Stimulated activated CD8-positive, alpha-beta memory T cell treated with anti-CD3 and anti-CD28 coated beads, Interleukin-7, amount 100 ng/mL, for 24 hours (primary cell): ENCODE data around the gene EXOC4.

Experiments used
- DNase-seq: peaks from one replicate; pipeline ENCODE4 v3.0.0-alpha.2; 2020; ENCODE audit warnings: low read depth

EXOC4 gene

DNA sequence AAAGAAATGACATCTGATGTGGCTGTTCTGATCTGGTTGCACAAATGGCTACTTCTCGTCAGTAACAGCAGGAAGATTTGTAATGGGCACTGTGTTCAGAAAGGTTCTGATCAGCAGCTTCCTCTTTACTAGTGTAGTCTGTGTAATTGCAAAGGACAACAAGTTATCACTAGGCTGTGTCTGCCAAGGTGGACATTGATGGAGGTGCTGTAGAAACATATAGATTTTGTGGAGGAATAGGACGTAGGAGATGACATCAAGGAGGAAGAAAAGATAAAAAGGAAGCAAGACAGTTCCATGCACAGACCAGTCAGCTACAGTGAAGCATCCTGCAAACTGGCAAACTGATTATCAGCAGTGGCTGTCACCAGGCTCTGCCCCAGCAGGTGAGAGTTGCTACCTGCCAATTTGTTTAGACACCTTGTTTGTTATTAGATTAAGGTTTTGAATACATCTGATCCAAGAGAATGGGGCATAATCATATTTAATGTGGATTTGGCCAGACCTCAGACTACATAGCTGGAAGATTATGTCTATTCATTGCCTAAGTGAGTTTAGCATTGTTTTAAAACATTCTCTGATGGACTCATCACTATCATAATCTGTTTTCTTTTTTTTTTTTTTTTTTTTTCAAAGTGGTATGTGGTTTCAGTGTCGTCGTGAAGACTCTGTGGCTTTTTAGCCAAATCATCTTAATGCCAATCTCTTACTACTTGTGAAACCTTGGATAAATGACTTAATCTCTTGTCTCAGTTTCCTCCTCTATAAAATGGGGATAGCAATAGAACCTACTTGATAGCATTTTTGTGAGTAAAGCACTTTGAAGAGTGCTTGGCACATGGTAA, 456.4 kb downstream of the EXOC4 start:
- DNase-seq = no peak

DNA sequence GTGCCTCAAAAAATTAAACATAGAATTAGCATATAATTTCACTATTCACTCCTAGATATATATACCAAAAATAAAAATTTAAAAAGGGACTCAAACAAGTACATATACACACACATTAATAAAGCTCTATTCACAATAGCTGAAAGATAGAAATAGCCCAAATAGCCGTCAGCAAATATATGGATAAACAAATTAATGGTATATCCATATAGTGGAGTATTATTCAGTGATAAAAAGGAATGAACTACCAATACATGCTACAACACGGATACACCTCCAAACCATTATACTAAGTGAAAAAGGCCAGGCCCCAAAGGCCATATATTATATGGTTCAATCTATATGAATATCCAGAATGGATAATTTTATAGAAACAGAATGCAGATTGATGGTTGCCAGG, 459.7 kb downstream of the EXOC4 start:
- no peak for DNase-seq

DNA sequence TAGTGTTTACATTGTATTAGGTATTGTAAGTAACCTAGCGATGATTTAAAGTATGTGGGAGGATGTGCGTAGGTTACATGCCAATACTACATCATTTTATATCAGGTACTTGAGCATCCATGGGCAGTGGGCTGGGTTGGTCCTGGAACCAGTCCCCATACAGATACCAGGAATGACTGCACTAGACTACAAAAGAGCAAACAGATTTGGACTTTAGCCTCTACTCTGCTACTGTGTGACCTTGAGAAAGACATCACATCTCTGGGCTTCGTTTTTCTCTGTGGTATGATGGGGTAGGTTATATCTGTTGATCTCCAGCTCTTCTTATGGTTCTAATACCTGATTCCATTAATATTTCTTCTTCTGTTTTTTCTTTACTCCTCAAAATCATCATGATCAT, 461.8 kb downstream of the EXOC4 start:
- no peak for DNase-seq

DNA sequence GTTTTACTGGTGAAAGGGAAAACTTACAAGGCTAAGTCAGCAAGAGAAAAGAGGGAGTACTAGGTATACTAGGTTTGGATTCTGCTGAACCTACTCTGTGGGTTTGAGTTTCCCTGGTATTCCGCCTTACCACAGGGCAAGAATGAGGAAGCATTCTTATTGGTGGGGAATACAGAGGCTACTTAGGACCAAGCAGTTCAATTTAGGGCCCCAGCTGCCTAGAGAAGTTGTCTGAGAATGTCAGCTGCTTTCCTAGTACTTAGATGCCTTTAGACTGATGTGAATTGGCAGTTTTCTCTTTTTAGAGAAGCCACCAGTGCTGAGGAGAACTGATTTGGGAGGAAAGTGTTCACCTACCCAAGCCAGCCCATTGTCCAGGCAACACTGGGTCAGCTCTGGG, 465.3 kb downstream of the EXOC4 start:
- no peak for DNase-seq

DNA sequence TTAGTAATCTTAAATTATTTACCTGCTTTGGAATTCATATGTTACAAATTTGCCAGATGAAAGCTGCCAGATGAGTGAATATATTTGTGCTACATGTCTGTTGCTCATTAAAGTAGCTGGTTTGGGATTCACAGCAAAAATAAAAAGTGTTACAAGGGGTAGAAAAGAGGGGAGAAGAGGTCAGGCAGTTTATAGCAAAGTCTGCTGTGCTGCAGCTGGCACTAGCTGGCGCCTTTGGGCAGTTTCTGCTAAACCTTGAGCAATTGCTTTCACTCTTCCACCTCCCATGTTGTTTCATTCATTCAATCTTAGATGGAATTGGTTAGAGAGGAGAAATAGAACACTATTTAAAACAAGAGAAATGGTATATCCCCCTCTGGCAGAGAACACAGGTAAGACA, 470.2 kb downstream of the EXOC4 start:
- DNase-seq = no peak

DNA sequence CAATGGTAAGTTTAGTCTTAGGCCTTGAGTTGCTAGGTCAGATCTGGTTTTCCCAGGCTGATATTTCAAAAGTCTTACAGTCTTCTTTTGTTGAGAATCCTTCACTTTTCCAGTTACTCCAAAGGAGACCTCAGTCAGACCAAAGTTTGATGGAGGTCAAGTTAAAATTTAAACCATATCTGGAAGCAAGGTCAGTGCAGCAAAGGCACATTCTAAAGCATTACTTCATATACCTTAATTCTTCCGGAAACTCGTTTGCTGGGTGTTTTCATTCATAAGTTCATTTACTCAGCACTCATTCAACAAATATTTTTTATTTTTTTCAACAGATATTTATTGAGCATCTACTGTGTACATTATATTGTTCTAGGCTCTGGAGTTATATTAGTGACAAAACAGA, 471.3 kb downstream of the EXOC4 start:
- no peak for DNase-seq

DNA sequence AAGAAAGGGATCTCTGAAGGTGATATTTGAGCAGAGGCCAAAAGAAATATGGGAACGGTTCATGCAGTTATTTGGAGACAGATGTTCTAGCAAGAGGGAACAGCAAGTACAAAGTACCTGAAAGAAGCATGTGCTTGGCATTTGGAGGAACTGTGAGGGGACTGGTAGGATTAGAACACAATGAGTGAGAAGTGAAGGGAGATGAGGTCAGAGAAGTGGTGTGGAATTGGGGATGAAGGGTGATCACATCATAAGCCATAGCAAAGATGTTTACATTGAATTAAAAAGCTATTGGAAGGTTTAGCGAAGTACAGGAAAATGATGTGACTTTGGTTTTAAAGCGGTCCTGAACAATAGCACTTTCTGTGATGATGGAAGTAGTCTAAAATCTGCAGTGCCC, 471.8 kb downstream of the EXOC4 start:
- no peak for DNase-seq

DNA sequence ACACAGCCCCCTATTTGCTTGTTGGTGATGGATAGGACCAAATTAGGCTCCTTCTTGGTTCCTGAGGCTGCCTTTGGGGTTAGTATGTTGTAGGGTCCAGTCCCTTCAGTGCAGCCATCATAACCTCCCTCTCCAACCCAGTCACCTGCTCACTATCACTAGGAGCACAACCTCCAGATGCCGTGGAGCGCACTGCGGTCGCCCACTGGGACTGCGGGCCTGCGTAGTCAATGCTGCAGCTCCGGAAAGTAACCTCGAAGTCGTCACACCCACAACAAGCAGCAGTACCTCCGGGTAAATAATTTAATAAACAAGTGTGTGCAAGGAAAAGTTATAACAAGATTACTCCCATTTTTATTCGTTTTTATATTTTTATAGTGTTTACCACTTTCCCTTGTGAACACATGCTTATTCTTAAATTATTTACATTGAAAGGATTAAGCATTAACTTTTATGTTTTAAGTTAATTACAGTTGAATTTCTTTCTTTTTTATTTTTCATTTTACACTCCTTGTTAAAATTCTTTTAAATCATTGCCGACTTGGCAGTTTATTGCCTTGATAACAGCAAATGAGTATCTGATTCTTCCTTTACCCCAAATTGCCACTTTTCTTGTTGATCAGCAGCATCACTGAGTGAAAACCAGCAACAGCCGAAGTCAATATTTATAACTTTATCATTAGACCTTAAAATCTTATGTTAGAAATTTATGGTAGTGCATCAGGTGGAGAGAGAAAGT, 474.8 kb downstream of the EXOC4 start:
- DNase-seq = no peak

DNA sequence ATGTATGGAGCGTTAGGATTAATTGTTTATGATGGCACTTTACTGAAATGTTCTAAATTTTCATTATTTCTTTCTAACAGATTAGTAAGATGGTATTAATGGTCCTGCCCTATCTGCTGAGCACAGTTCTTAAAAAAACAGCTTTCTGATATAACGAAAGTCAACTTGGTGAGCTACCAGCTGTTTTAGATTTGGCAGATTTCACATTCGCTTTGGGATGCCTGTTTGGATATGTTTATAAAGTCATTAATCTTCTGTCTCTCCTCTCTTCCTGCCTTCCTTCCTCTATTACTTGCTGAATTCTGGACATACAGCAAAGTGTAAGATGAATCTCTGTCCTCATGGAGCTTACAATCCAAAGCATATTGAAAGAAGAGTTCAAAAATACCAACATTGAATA, 477.5 kb downstream of the EXOC4 start:
- no peak for DNase-seq

DNA sequence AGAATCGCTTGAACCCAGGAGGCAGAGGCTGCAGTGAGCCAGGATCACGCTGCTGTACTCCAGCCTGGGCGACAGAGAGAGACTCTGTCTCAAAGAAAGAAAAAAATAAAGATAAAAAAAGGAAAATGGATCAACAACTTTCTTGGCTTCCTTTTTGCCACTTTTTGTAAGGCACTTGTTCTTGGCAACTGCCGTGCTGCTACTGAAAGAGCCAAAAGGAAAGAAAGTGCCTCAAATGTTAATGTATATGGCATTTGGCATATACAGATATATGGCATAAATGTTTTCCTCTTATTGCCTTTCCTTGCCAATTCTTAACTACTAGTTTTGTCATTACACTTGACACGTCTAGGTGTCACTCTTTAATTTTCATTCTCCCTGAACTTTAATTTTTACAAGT, 480.5 kb downstream of the EXOC4 start:
- no peak for DNase-seq

DNA sequence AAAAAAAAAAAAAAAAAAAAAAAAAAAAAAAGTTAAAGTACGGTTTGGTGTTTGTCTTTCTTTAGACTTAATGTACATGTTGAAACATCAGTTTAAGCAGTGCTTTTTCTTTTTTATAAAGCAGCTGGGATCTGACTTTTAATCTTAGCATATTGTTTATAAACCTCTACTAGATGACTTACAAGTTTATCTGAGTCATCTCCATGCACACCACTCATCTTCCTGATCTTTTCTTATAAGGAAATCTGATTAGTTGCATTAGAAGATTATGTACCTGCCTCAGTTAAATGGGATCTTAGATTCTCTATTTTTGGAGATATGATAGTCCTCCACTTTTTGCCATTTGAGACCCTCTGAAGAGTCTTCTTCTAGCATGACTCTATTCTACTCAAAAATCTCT, 482.3 kb downstream of the EXOC4 start:
- DNase-seq = no peak

DNA sequence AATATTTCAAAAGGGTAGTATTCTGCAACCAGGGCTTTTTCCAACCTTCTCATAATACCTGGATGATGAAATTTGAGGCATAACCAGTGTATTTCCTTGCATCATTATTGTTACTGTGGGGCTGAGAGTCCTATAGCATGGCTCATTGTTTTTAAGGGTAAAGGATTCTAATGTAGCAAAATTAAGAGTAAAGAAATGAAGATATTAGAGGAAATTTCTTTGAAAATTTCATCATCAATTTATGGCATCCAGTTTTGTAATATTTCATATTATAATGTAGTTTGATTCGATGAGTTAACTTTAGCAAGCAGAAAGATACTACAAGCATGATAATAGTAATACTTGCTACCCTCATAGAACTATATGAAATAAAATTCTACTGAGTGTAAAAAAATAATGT, 486.9 kb downstream of the EXOC4 start:
- DNase-seq = no peak

DNA sequence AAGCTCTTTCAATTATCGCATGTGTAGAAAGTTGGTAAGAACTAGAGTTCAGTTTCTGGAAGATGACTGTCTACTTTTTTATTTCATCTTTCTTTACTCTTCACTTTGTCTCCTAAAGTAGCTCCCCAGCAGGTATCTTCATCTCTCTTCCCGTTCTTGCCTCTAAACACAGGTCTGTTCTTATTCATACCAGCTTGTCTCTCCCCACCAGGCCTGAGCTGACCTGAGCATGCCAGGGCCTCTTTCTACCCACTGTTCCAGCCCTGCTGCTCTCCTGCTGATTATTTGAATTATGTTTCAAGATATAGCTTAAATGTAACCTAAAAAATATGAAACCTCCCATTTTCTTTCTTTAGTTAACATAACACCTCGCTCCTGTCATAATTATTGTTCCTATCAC, 488.2 kb downstream of the EXOC4 start:
- DNase-seq = no peak

DNA sequence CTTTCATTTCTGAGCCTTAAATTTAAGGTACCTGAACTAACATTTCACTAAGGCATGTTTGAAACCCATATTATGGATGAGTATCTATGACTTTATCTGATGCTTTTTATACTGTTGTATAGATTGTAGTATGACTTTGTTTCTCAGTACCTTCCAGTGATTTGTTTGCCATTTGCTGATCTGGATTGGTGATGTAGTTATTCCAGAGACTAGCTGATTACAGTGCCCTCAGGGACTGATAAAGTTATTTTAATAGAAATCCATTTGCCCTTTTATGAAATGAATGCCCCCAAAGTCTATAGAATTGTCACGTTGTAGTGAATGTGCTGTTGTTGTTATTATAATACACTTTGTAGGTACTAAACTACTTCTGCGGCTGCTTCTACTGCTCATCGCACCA, 488.8 kb downstream of the EXOC4 start:
- no peak for DNase-seq

DNA sequence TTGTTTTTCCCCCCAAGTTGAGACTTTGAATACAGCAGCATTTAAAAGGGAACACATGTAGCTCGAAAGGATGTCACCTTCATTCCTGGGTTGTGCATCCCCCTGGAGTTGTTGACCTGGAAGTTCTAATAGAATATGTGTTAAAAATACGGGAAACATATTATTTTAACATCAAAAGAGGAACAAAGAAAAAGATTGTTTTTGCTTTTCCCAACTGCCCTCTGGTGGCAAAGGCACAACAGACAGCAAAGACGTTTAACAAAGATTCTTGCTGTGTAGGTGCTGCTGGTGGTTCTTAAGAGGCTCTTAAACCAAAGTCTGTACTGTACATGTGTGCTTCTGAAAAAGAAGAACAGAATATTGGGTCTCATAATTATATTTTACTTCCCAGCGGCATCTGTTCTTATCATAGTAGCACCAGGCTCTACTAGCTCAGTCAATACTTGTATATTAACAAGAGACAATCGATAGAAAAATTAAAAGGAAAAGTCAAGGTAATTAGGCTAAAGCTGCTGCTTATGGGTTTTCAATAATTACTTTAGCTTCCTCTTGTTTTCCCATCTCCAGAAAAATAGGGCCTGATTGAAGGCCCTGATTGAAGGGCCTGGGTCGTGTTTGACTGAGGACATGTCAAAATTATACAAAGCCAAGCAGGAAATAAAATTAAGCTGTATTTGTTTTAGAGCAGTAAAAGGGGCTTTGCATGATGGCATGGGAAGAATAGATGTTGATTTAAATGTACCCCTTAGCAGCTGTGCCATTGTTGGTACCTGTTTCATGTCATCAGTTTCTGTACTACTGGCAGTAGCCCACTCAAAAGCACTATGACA, 490.0 kb downstream of the EXOC4 start:
- no peak for DNase-seq

DNA sequence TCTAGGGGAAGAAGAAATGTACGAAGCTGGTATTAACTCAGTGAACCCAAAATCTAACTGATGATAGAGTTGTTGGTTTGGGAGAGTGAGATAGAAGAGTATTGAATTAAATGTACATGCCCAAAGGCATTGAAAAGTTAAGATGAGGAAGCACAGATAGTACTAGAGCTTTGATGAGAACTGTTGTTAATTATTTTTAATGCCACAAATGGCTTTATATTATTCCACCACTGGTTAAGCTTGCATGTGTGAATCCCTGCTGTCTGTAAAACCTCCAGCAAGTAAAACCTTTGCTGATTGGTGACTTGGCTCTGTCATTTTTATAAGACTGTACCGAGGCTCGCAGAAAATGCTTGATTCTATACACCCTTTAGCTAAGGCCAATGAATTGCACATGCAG, 491.6 kb downstream of the EXOC4 start:
- no peak for DNase-seq

DNA sequence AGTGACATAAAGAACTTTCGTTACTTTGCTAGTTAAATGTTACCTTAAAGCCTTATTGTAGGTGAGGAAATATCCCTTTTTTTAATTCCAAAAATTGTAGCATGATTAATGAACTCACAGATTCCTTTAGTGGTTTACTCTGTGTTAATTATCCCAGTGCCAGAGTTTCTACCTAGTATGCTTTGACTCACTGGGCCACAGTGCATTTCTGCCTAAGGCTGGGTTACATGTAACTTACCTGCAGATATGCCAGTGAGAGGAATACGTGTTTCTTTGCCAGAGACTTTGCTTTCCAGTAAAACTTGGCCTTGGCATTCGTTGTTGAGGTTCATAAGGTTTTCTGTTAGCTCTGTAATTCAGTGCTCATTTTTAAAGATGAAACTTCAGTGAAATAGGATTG, 493.4 kb downstream of the EXOC4 start:
- DNase-seq = no peak

DNA sequence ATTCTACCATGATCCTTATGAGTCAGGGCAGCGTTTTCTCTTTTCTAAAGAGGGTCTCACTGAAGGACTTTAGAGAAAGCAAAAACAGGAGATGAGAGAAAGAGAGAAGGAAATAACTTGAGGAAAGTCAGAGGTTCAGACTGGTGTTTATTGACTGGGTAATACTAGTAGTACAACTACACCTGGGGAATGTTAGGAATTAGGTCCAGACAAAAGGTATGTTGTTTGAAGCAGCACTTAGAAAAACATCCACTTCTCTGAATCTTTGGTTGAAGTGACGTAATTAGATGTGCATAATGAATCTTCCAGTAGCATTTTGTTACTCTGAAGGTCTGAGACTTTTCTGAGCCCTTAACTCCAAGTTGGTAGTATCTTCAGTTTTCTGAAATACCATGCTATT, 494.0 kb downstream of the EXOC4 start:
- DNase-seq = no peak

DNA sequence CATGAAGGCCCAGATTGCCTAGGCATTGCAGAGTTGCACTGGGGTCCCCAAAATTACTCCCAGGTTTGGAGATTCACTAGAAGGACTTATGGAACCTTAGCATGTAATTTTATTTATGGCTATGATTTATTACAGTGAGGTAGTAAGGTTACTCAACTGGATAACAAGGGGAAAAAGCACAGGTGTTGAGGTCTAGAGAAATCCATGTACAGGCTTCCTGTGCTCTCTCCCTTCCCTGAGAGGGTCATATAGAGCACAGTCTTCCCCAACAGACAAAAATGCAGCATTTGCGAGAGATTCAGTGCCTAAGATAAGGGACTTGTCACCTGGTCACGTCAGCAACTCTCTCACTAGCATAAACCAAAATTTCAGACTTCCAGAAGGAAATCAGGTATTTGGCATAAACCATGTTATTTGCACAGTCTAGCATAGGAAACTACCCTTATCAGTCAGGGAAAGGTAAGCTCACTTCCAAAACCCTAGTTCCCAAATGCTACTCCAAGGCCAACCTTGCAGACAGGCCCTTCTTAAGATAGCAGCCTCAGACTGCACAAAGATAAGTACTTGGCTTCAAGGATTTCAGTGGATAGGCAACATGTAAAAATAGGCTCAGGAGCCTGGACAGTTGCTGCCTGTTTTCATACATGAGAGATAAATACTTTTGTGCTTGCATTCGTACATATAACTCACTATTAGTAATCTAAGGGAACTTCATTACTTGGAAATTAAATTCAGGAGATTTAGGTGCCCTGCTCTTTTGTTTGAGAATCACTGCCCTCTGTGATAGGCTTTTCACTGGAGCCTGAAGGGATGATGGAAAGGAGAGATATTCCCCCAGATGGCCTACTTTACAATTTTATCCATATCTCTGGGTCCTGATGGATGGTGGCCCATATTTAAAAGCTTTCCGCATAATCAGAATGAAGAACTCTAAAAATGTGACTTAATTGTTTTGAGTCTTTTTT, 495.8 kb downstream of the EXOC4 start:
- no peak for DNase-seq

DNA sequence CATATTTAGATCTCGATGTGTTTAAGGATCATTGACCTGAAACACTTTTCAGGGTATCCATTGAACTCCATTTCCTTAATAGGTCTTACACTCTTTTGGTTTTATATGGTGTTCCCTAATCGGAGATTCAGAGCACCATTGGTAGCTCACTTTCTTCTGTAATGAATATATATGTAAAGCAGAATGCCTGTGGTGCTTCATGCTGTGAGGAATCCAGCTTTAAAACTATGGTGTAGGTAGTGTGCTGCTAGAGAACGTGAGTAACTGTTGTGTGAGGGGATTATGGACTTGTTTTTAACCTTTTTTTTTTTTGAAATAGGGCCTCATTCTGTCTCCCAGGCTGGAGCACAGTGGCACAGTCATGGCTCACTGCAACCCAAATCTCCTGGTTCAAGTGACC, 497.4 kb downstream of the EXOC4 start:
- no peak for DNase-seq

DNA sequence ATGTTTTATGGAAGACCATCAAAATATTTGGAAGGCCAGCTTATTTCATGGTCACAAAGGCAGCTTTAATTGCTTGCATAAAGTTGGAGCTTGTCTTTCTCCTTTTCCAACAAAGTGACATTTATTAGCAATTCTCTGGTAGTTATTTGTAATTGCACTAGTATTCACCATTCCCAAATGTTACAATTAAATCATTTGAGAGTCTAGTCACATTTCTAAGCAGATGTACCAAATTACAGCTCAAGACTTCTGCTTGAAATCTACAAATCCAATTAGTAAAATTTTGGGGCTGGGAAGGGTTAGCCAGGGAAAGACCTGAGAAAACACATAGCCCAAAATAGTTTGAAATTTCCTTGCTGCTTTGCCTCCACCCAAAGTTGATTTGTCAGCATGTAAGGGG, 498.2 kb downstream of the EXOC4 start:
- no peak for DNase-seq

DNA sequence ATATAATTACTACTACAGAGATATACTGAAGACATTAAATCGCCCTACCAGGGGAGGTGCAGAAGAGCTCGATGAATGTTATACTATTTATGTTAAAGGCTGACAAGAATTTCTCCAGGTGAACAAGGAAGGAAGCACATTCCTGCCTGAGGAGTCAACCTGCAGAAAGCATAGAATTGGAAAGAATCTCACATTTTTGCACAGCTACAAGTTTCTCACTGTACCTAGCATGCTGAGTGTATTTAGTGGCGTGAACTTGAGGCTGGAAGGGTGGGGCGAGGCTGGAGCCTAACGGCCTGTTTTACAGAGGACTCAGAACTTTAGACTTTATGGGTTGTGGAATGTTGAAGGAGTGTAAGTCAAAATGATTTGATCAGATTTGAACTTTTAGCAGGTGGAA, 500.6 kb downstream of the EXOC4 start:
- no peak for DNase-seq
